NCI-H460 (cell line): ENCODE results near the gene SEC16B. TPM values are rescaled to one million over a fixed set of nuclear protein-coding genes. Genes with fewer than 3 reads are reported as not detected.

Experiments used
- DNase-seq: peaks from one replicate; pipeline ENCODE4 v3.0.0-alpha.2; 2016; ENCODE audit warnings: low read depth; ENCODE audit errors: extremely low read depth
- total RNA-seq: library from RNA; depleted of rRNA; stranded (reverse); fragments of >200 nt; shearing (Covaris generic); gene quantifications from 2 replicates; pipeline ENCODE4 v1.2.3, GENCODE V29; 2014

SEC16B gene
- total RNA-seq, 1 experiment from 2014 or later = 0.82 TPM

DNA sequence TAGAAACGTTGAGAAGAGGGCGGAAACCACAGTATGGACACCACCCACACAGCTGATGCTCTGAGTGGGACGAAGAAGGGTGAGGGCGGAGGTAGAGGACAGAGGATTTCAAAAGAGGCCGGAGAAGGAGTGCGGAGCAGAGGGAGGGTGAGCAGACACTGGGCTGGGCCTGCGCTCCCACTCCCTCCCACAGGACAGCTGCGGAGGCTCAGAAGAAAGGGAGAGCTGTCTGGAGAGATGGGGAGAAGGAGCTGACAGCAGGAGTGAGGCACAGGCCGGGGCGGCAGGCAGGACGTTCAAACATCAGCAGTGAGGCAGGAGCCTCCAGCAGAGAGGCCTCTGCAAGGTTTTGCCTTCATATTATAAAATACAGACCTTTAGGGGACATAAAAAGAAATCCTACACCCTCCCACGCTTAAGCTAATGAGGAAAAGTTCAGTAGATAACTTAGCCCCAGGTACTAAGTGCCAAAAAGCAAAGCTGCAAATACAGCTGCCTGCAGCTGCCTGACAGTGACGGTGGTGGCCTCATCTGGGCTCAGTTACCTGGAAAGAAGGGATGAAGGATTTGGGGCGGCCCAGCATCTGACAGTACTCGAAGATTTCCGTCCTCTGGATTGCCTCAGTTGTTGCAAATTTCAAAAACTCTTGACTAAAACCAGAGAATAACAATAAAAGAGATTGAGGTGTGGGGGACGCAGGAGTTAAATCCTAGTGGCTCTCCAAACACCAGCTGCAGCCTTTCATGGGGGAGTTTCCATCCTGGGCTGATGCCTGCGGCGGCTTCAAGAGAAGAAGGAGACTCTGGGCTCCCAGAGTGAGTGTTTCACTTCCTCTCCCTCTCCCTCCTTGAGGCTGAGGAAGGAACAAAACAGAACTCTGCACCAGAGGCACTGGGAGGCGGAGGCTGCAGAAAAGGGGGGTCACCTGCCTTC lies 25.6 kb downstream of the SEC16B start:
- DNase-seq = no peak

DNA sequence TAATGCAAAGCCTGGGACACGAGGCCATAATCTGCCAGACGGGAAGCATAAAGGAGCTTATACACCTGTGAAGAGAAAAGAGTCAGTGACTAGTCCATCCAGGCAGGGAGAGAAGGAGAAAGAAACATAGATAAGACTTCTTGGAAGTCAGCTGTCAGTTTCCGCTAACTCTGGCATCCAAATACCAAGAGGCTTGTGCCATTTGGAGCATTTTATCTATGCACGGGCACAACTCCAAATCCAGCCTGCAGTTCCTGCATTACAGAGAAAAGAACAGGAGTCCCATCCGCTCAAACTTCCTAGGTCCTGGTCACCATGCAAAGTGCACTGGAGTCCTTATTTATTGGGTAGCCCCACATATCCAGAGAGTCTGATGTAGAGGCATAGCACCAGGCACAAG lies 27.9 kb downstream of the SEC16B start:
- no peak for DNase-seq

DNA sequence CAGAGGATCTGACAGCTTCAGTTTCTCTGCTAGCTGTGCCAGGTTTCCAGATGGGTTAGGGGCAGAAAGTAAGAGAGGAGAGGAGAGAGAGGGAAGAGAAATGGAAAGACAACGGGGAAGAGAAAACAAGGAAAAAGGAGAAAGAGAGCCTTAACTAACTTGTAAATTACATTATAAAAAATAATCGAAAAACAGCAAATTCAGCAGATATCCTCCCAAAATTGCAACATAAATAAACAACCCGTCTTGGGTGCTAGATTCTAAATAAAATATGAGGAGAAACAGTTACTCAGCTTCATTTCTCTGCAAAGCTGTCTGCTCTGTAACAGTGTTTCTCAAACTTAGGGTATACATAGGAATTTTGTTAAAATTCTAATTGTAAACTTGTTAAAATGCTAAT lies 29.2 kb downstream of the SEC16B start:
- no peak for DNase-seq

DNA sequence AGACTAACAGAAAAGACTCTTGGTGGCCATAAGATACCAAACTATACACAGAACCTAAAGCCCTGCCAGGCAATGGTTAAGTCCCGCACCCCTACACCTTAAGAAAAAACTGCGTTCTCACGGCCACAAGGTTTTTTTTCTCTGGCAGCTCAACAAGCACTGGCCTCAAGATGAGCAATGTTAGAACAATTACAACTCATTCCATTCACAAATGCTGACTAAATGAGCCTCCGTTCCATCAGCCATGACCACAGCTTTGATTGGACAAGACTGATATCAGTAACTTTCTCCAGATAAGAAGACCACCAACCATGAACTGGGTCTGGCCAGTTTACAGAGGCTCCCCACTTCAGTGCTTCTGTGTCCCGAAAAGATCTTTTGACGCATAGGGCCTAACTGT lies 31.9 kb downstream of the SEC16B start:
- DNase-seq = no peak

DNA sequence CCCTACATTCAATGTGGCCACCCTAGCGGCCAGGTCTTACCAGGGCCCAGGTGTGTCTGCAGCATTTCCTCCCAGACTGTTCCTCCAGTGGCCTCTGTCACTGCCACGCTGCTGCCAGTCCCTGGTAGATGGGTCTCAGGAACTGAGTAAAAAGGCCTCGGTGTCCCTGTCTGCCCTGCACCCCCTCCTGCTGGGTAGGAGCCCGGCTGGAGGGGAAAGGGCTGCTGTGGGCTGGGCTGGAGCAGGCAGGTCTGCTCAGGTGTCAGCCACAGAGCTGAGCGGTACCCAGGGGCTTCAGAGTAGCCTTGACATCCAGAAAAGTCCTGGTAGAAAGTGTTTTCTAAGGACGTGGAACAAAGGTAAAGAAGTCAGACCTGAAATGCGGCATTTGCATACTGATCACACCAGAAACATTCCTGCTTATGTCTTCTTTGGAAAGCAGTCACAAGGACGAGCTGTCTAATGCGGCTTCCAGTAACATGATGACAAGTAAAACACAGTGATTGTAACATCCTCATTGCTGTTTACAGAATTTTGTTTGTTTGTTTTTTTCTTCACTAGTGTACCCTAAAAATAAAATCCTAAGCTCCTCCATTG lies 32.6 kb downstream of the SEC16B start:
- no peak for DNase-seq

DNA sequence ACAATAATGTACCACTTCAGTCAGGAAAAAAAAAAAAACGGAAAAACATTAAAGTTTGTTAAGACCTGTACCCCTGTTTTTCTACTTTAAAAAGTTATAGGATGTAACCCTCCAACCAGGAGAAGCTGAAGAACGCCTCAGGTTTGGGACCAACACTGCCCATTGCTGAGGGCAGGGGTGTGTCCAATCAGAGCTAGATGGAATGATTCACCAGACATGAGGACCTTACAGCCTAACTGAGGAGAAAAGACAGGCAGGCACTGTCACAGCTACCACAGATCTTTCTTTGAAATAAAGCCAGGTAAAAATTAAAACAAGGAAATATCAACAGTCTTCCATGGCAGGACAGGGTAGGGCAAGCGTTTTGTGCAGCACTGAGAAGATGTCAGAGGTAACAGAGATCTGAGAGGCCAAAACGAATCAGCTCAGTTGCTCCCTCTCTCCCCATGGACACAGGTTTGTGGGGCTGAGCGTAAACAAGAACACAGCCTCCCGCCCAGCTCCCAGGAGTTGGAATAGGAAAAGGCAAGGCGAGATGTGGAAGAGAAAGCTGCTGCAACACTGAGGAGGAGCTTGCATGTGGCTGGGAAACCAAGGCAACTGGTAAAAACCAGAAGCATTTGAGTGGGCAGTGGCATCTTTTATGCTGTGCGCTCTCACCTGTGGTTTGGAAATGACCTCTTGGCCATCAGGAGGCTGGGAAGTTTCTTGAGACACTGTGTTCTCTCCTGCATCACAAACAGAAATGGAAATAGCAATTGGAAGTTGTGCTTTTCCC lies 34.0 kb downstream of the SEC16B start:
- no peak for DNase-seq

DNA sequence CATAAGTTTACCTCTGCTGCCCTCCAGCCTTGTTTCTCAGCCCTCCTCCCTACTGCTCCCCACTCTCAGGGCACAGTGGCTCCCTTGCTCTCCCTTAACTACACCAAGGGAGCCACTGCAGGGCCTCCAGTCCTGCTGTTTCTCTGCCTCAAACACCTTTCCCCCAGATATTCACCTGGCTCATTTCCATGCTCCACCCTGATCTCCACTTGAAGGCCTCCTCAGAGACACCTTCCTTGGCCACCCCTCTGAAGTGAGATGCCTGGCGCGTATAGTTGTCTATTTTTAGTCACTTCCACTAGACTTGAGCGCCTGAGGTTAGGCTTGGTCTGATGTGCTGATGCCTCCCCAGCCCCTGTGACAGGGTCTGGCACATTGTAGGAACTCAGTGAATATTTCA lies 34.9 kb downstream of the SEC16B start:
- no peak for DNase-seq

DNA sequence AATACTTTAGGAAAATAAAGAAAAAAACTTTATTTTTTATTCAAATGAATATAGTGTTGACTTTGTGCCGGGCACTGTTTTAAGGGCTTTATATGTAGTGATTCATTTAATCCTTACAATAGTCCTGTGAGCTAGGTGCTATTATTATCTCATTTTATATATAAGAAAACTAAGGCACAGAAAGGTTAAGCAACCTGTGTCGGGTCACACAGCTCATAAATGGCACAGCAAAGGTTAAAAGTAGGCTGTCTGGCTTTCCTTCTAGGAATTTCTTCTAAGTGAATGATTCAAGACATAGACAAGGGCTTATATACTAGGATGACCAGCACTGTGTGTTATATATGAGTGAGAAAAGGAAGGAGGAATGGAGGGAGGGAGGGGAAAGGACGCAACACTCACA lies 35.4 kb downstream of the SEC16B start:
- DNase-seq = no peak

DNA sequence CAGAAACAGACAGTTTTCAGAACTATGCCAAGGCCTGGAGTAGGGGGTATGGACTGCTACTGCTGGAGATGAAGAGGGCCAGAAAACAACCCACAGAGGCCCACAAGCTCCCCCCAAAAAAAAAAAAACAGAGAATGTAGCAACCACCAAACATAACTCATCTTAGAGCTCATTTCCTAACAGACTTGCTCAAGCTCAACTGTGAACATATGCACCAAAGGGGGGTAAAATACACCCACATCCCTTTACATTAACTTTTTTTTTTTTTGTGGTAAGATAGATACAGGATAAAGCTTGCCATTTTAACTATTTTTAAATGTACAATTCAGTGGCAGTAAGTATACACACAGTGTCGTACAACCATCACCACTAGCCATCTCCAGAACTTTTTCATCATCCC lies 36.0 kb downstream of the SEC16B start:
- DNase-seq = no peak

DNA sequence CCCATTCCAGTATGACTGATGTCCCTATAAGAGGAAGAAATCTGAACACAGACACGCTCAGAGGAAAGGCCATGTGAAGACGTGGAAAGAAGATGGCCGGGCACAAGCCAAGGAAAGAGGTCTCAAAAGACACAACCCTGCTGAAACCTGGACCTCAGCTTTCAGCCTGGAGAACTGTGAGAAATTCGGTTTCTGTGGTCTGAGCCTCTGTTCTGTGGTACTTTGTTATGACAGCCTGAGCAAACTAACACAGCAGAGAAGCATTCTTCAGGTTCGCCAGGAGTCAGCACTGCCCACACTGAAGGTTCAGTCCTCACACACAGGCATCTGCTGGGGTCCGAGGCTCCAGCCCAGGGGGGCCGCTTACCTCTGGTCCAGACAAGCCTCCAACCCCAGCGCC lies 37.7 kb downstream of the SEC16B start:
- no peak for DNase-seq

DNA sequence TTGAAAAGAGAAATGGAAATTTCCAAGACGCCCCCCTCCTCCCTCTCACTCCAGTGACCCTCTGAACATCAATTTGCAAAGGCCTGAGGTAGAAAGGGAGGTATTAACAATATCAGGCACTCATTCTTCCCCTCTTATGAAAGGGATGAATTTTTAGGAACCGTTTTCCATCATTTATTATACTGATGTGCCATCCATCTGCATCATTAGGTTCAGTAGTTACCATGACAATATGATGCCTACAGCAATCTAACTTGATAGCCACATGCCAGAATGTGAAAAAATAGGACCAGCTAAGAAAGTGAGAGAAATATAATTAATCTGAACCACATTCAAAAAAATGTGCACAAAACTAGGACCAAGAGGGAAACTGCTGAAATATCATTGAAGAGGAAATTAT lies 40.9 kb downstream of the SEC16B start:
- DNase-seq = no peak

DNA sequence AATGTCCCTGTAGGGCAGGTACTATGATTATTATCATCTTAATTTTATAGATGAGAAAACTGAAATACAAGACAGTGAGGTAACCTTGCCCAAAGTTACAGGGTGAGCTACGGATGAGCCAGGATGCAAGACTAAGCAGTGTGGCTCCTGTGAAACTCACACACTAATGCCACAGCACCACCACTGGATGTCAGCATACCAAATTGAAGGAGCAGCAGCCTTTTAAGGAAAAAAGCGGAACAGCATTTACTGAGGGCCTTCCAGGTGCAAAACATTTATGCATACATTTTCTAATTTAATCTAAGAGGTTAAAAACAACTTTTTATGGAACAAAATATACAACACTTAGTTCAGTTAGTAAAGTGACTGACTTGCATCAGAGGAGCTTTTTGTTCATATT lies 41.7 kb downstream of the SEC16B start:
- DNase-seq = no peak

DNA sequence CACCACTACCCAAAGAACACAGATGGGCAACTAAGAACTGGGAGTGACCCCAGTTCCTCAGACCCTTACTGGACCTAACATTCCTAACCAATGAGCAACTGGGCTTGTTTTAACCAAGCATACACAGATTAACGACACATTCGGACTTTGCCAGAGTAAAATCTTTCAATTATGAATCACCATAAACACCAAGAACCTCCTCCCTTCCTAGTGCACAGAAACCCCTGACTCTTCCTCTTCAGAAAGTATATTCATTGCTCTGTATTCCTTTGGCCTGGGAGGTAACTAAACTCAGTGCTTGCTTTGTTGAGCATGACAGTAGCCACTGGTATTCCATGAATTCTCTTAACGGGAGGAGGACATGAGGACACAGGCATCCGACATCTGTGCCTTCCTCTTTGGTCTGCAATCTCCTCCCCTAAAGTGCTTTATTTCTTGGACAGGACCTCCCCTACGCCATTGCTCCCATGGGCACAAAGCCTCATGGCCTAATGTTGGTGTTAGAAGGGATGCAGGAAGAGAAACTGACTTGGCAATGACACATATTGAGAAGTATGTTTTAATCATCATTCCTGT lies 42.7 kb downstream of the SEC16B start:
- DNase-seq = no peak

DNA sequence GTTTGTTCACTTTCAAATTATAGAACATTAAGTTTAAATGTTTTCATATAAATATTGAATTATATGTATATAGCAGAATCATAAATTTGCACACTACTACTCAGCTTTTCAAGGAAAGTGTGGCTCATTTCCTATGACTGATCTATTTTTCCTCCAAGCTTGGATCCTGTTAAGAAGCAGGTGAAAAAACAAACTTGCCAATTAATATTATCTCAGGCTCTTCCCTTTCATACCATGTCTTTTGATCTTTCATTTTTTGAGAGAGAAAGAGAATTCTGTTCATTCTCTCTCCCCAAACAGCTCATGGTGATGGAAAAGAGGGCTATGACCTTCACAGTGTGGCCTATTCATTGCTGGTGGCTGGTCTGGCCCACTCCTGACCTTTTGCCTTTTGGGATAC lies 43.7 kb downstream of the SEC16B start:
- DNase-seq = no peak

DNA sequence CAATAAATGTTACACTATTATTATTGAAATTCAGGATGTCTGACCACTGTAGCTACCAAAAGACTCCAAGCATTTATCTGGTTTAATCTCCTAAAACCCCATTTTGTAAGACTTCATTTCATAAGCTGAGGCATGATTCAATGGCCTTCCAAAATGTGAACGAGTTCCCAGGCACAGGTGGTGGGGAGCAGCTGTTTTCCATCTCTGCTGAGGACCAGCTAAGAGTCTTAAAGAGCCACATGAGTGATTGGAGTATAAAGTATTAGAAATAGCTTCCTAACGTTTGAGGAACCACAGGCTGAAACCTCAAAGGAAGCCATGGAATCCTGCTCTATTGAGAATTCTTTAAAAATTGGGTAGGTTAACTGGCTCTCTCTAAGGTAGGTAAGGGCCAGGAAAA lies 44.9 kb downstream of the SEC16B start:
- no peak for DNase-seq

DNA sequence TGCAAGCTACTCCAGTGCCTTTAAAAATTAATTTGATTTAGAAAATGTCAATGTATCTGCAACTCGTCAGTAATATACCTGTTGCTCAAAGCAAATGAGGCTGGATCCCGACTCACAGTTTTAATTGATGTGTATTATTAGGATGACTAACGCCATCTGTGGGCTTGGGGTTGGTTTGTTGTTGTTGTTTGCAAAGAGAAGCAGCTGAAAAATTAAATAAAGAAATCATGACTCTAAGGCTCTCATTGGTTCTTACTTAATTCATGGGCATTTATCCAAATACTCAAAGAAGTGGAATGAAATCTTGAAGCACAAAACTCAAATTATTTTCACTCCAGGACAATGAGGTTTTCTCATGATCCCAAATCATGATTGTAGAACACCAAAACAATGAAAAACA lies 46.4 kb downstream of the SEC16B start:
- DNase-seq = no peak

DNA sequence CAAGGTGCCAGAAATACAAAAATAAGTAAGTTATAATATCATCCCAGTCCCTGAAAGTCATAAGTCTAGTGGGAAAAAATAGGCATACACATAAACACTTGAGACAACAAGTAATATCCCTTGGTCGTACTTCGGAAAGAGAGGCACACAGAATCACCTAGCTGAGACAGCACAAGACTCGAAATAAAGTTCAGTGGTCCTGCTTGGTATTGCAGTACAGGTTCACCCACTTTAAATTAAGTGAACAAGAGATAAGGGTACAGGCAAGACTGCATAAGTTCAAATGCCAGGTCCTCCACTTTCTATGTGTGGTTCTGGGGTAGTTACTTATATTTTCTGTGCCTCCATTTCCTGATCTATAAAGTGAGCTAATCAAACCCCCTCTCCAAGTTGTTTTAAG lies 47.6 kb downstream of the SEC16B start:
- no peak for DNase-seq

DNA sequence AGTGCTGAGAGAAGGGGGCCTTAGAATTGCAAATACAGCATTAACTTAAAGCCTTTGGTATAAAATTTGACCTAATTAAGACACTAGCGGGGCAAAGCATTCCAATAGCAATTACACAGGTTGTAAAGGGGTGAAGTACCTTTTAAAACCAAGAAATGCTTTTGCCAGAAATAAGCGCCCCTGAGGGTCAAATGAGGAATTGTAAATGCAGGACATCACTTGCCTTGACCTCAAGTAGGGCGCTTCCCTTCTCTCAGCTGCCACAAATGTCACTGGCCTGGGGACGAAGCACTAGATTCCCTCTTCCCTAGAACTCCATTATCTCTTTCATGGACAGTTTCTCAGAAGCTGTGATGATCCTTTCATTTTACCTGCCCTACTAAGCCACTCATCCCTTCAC lies 48.3 kb downstream of the SEC16B start:
- no peak for DNase-seq

DNA sequence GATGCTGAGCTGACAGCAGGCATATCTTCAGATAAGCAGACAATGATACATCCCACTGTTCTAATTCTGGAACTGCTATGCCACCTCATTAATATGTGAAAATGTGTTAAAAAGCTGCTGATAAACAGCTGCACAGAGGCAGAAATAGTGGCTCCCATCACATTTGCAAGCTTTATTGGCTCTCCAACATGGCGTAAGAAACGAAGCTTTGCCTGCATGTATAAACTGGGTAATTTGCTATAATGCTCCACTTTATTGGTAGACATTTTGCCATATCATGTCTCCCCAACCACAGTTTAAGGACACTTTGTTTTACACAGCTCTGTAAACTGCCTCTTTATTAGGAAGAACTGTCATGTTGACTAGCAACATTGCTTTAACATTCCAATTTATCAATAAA lies 49.8 kb downstream of the SEC16B start:
- DNase-seq = no peak

DNA sequence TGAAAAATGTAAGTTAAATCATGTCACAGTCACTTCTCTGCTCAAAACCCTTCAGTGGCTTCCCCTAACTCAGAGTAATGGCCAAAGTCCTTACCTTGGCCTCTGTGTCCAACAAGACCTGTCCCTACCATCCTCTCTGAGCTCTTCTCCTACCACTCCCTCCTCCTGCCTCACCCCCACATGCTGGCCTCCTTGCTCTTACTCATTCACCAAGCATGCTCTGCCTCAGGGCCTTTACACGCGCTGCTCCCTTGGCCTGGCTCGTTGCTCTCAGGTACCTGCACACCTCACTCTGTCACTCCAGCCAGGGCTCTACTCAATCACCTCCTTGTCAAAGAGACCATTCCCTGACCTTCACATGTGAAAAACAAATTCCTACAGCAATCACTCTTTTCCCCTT lies 54.2 kb downstream of the SEC16B start:
- DNase-seq = no peak

DNA sequence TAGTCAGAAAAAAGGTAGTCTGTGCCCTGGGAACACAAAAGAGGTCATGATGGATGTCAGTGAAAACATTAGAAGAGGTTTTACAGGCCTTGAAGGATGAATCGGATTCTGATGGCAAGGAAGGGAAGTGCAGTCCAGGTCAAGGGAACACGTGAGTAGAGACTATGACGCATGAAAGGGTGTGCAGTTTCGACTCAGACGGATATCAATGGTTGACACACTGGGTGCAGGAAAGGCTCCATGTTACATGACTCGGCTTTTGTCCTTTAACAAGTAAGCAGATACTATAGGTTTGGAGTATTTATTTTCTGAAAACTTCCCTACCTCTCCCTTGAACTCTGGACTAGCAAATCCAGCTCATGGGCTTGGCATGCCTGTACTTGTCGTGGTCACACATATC lies 55.3 kb downstream of the SEC16B start:
- no peak for DNase-seq
